ENCODE data around the gene RFPL4A.
"Not testable (repeated sequence)": the region's sequence is repeated elsewhere in the genome, so short reads cannot be mapped to it uniquely, and the experiment has no call there.

RFPL4A gene

GRCh38 chr19:55758797-55759196, at the start of gene RFPL4A:
RFPL4A (plus strand) TSS chr19:55759097; CDS start chr19:55761801, 2,704 bp downstream.
- DNase-seq (ENCODE audit: low read depth): not testable (repeated sequence)

DNA sequence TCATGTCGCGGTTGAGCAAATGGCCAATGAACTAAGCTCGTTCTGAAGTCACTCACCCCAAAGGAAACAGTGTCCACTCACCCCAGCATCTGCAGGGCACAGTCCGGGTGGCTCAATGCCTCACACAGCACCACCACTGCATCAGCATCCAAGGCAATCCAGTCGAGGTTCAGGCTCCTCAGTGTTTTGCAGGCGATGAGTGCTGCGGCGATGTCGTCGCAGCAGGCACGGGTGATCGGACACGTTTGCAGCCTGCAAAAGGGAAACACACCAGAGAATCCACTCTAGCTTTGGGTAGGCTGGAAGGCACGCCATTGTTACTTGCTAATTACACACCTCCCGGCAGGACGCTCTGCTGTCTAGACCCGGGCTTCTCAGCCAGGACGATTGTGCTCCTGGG, 47.2 kb upstream of the RFPL4A start:
- DNase-seq (ENCODE audit: low read depth): no peak

DNA sequence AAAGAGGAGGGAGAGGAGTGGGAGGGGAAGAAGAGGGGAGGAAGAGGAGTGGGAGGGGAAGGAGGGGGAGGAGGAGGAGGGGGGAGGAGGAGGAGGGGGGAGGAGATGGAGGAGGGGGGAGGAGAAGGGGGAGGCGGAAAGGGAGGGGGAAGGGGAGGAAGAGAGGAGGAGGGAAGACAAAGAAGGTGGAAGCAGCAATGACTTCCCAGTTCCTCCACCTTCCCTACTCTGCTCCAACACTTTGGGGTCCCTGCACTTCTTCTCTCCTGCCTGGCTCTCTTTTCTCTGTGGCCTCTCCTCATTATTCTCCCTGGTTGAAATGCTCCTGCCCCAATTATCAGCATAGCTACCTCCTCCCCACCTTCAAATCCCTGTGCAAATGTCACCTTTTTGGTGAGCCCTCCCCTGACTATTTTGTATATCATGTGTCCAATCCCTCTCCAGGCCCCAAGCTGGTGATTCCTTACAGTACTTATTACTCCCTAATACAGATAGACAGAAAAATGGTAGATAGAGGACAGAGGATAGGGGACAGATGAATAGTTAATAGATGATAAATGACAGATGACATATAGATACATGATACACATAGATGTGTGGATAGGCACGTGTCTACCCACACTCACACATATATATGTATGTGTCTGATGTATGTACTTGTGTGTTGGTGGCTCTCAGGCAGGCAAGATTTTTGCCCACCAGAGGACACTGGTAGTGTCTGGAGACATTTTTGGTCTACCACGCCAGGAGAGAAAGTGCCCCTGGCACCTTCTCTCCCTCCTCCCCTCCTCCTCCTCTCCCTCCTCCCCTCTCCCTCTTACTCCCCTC, 45.9 kb upstream of the RFPL4A start:
- no peak for DNase-seq (ENCODE audit: low read depth)

DNA sequence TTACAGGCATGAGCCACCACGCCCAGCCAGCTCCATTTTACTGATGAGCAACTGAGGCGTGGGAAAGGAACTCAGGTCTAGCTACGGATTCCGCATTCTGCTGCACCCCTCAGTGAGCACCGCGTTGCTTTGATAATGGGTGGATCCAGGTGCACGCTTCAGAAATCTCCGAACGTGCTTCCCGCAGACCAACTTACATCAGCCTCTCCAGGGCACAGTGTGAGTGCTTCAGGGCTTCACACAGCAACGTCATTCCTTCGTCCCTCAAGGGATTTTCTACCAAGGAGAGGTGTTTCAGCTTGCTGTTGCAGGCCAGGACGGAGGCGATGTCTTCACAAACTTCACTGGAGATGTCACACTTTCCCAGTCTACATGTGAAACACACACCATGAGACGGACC, 42.4 kb upstream of the RFPL4A start:
- DNase-seq (ENCODE audit: low read depth): no peak

DNA sequence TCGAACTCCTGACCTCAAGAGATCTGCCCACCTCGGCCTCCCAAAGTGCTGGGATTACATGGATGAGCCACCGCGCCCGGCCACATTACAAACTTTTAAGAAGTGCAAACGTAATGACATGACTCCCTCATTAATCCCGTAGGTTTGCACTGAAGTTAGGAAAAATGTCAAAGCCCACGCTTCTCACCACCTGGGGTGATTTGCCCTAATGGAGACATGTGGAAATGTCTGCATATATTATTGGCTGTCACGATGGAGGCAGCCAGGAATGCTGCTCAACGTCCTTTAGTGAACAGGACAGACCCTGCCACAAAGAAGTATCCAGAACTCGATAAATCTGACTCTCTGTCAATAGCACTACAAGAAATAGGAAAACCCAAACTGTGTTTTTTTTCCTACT, 41.6 kb upstream of the RFPL4A start:
- no peak for DNase-seq (ENCODE audit: low read depth)

GRCh38 chr19:55717879-55718711, 40.8 kb upstream of the RFPL4A start:
- DNase-seq (ENCODE audit: low read depth): not testable (repeated sequence)

- DNase-seq (ENCODE audit: low read depth): no peak
Observed at GRCh38 chr19:55720214-55720746, 38.6 kb upstream of the RFPL4A start.

GRCh38 chr19:55720801-55721200, 38.1 kb upstream of the RFPL4A start:
- DNase-seq (ENCODE audit: low read depth): no peak

DNA sequence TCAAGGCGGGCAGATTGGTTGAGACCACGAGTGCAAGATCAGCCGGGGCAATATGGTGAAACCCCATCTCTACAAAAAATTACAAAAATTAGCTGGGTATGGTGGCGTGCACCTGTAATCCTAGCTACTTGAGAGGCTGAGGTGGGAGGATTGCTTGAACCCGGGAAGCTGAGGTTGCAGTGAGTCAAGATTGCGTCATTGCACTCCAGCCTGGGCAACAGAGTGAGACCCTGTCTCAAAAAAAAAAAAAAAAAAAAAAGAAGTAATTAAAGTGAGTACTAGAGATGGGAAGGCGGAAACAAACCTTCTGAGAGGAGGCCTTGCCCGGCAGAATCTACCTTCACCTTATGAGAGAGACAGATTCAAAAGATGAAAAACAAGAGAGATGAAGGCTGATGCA, 35.4 kb upstream of the RFPL4A start:
- no peak for DNase-seq (ENCODE audit: low read depth)

- not testable (repeated sequence) for DNase-seq (ENCODE audit: low read depth)
Observed at GRCh38 chr19:55730378-55730777, 28.5 kb upstream of the RFPL4A start.

GRCh38 chr19:55738302-55738701, 20.6 kb upstream of the RFPL4A start, which contains the start of gene NLRP9:
NLRP9 (minus strand) TSS chr19:55738402; CDS start chr19:55738374, 28 bp downstream.
- no peak for DNase-seq (ENCODE audit: low read depth)

- no peak for DNase-seq (ENCODE audit: low read depth)
Observed at GRCh38 chr19:55750715-55751114, 8.2 kb upstream of the RFPL4A start.

DNA sequence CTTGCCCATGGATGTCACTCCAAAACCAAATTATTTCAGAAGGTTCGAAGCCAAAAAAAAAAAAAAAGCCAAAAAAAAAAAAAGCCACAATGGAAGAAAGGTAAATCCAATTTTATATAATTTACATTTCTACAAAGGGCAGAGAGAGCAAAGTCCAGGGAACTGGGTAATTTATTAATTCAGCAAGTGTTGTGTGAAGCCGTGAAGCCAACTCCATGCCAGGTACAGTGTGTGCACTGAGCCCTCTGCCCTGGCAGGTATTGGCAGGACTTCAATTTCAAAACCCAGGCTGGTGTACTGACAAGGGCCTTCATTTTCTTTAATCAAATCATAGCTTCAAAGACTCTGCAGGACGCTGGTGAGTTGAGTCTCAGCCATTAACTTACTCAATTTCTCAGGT, 5.5 kb upstream of the RFPL4A start:
- DNase-seq (ENCODE audit: low read depth): no peak

- DNase-seq (ENCODE audit: low read depth): not testable (repeated sequence)
Observed at GRCh38 chr19:55756808-55757207, 2.1 kb upstream of the RFPL4A start.

DNA sequence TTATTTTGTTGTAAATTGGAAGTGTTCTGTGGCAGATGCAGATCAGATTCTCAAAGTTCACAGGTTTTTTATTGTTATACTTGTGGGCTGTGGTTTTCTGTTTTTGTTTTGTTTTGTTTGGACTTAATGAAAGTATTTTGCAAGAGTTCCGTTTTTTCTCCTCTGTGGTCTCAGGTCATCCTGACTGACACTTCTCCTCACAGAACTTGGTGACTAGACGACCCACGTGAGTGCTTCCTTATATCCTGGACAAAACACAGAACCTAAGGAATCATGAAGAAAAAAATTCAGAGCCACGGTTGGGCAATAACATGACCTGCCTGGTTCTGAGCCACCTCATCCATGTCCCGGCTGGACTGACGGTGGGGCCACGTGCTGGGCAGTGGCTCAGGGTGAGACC, 7.6 kb downstream of the RFPL4A start:
- DNase-seq (ENCODE audit: low read depth): no peak

GRCh38 chr19:55768818-55769217, 9.9 kb downstream of the RFPL4A start, which contains the start of gene RFPL4AL1:
RFPL4AL1 (plus strand) TSS chr19:55769118; CDS start chr19:55771805, 2,687 bp downstream.
- DNase-seq (ENCODE audit: low read depth): not testable (repeated sequence)

DNA sequence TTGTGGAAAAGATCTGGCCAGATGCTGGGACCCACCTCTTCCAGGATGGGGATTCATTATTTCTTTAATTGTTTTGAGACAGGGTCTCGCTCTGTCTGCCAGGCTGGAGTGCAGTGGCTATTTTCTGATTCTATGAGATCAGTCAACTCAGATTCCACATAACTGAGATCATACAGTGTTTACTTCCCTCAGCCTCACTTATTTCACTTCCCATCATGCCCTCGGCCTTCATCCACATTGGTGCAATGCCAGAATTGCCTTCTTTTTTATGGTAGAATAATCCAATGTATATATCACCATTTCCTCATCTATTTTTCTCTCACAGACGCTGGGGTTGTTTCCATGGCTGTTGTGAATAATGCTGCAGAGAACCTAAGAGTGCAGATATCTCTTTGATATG, 10.7 kb downstream of the RFPL4A start:
- not testable (repeated sequence) for DNase-seq (ENCODE audit: low read depth)

DNA sequence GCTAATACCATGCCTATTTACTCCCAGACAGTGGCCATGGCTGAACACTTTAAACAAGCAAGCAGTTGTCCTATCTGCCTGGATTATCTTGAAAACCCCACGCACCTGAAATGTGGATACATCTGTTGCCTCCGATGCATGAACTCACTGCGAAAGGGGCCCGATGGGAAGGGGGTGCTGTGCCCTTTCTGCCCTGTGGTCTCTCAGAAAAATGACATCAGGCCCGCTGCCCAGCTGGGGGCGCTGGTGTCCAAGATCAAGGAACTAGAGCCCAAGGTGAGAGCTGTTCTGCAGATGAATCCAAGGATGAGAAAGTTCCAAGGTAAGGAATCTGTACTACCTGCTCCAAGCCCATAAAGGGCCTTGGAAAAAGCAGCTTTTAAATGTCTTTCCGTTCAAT, 18.6 kb downstream of the RFPL4A start:
- no peak for DNase-seq (ENCODE audit: low read depth)

- no peak for DNase-seq (ENCODE audit: low read depth)
Observed at GRCh38 chr19:55778331-55778730, 19.4 kb downstream of the RFPL4A start.

GRCh38 chr19:55781112-55781511, 22.2 kb downstream of the RFPL4A start:
- DNase-seq (ENCODE audit: low read depth): no peak

DNA sequence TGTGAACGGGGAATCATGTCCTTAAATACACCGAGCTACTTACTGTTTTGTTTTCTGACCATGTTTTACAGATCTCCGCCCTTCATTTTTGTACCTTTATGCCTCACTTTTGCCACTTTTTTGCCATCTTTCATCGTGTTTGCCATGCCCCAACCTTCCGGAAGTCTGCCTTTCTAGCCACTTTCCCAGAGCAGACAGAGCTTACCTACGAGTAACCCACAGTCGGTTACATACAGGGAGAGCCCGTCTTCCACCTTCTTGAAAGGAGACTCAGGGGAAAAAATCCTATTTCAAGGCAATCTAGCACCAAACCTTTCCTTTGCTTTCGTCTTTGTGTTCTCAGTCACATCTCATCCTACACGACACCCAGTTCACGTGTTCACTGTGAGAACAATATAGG, 36.1 kb downstream of the RFPL4A start:
- DNase-seq (ENCODE audit: low read depth): no peak

DNA sequence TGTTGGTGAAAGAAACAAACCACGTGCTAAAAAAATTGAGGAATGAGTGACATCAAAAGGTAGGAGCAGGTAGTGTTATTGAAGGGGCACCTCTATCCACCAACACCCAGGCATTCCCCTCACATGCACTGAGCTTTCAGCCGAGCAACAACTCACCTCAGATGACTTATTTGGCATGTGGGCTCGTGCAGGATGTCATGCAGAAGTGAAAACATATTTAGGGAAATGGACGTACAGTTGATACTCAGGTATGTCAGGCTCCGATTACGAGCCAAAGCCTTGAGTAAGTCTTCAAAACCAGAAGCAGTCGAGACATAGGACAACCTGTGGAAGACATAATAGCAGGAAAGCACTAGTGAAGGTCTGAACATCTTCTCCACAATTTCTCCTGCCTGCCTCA, 42.5 kb downstream of the RFPL4A start:
- no peak for DNase-seq (ENCODE audit: low read depth)

DNA sequence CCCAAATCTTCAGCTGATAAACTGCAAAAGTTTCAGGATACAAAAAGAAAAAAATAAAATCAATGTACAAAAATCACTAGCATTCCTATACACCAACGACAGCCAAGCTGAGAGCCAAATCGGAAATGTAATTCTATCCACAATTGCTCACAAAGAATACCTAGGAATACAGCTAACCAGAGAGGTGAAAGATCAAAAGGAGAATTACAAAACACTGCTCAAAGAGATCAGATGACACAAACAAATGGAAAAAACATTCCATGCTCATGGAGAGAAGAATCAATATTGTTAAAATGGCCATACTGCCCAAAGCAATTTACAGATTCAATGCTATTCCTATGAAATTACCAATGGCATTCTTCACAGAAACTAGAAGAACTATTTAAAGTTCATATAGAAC, 43.4 kb downstream of the RFPL4A start:
- DNase-seq (ENCODE audit: low read depth): no peak

All from activated T-helper 9 cell treated with anti-CD3 and anti-CD28 coated beads, Interleukin-2, amount 50 U/mL, for 16 hours (primary cell).